ENCODE data around the gene SLC25A38.
"Not testable (repeated sequence)": the region's sequence is repeated elsewhere in the genome, so short reads cannot be mapped to it uniquely, and the experiment has no call there.

SLC25A38 gene

DNA sequence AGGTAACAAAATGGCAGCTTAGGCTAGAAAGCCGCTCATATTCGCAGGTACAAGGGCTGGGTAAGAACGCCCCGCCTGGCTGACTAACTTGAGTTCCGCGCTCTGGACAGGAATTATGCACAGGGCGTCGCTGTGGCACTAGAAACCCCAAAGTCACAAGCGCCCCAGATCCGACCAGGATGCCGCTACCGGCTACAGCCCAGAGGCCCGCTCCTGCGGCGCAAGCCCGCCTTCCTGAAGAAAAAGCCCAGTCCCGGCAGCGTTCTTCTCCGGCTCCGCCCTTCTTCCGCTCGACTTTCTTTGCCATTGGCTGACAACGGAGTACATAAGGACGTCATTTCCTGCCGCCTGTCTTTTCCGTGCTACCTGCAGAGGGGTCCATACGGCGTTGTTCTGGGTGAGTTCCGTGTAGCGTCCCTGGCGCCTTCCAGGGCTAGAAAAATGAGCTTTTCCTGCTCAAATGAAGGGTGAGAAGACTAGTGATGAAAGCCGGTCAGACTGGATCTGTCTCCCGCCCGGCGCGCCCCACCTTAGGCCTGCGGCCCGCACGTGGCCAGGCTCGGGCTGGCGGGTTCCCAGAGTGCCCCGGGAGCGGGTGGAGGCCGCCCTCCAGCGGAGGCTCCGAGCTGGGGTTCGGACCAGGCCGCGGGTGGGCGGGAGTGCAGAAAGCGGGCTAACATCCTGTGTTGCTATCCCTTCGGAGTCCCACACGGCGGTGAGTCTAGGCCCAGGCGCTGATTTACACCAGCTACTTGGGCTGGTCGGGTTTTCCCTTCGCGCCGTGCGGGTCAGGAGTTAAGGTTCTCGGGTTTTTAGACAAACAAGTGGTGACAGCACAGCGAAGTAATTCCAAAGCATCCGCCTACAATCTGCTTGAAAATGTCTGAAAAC, 23.4 kb downstream of the SLC25A38 start, which contains the start of gene RPSA:
Gene RPSA (plus strand): TSS at position 353 of the 891 bp plus-strand sequence. CDS start 934 bp downstream, outside the sequence.
- in situ Hi-C loops (cut with MboI; ENCODE audit: low sequenced_read_pairs), result no loop called here

DNA sequence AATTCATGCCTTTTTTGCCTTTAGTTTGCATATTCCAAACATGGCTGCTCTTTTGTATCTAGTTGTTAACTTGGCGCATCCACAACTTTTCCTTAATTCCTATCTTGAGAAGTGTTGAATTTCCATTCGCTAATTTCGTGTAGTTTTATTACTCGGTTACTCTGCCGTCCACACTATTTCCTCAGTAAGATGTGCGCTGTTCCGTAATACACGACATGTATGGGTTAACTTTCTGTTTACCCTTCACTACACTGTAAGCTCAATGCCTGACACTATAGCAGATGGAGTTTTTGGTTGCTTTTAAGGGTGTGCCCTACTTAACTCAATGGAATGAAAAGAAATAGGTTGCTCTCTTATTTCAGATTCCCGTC, 24.1 kb downstream of the SLC25A38 start:
- in situ Hi-C loops (cut with MboI; ENCODE audit: low sequenced_read_pairs), result no loop called here

DNA sequence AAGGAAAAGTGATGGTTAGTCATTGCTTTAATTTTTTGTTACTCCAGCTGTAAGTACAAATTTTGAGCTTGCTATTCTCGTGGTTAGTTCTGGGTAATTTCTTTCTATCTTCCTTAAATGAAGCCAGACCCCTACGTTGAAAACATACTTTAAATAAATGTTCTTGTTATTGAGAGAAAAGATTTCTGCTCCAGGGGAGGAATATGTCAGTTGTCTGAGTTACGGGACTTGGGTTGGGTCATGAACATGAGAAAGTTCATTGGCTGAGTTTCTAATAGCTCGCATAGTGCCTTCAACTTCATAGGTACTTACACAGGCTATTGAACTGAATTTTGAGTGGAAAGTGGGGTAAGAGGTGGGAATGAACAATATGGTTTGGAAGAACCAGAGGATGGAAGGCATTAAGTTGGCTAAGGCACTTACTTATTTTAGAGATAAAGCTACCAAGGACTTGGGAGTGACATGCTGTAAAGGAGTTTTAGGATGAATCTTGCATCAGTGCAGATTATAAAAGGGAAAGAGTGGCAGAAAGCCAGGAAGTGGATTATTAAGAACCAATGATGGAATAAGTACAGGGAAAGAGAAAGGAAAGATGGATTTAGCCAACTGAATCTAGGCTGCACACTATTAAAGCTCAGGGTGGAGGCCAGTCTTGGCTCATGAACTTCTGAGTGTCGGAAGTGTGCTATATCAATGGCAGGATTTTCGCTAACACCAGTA, 24.8 kb downstream of the SLC25A38 start:
- in situ Hi-C loops (cut with MboI; ENCODE audit: low sequenced_read_pairs), result no loop called here

DNA sequence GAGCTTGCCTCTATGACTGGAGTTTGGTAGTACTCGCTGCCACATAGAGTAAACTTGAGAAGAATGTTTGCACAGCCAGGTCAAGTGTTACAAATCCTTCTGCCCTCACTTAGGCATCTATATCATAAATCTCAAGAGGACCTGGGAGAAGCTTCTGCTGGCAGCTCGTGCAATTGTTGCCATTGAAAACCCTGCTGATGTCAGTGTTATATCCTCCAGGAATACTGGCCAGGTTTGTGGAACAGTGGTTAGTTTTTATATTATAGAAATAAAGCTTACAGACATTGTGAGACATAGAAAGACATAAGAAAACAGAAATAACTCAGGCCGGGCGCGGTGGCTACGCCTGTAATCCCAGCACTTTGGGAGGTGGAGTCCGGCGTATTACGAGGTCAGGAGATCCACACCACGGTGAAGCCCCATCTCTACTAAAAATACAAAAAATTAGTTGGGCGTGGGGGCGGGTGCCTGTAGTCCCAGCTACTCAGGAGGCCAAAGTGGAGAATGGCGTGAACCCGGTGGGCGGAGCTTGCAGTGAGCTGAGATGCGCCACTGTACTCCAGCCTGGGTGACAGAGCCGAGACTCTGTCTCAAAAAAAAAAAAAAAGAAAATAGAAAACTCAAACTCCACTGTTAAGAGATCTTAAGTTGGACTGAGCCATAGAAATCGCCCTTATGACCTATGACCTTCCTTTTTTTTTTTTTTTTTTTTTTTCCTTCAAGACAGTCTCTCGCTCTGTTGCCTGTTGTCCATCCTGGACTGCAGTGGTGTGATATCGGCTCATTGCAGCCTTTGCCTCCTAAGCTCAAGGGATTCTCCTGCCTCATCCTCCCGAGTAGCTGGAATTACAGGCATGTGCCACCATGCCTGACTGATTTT, 25.6 kb downstream of the SLC25A38 start:
- in situ Hi-C loops (cut with MboI; ENCODE audit: low sequenced_read_pairs), result no loop called here

DNA sequence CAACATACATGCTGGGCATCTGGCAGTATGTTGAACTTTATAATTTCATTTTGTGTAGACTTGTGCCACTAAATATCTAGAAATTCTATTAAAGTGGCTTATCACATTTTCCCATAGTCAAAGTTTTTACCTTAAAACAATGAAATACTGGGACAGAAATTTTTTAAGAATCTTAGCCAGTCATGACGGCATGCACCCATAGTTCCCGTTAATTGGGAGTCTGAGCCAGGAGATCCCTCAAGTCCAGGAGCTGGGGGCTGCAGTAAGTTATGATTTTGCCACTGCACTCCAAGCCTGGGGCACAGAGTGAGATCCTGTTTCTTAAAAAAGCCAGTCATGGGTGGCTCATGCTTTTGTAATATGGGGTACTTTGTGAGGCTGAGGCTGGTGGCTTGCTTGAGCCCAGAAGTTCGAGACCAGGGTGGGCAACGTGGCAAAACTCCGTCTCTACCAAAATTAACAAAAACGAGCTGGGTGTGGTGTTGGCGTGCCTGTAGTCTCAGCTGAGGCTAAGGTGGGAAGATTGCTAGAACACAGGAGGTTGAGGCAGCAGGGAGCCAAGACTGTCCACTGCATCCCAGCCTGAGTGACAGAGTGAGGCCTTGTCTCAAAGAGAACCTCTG, 26.5 kb downstream of the SLC25A38 start:
- in situ Hi-C loops (cut with MboI; ENCODE audit: low sequenced_read_pairs), result no loop called here

DNA sequence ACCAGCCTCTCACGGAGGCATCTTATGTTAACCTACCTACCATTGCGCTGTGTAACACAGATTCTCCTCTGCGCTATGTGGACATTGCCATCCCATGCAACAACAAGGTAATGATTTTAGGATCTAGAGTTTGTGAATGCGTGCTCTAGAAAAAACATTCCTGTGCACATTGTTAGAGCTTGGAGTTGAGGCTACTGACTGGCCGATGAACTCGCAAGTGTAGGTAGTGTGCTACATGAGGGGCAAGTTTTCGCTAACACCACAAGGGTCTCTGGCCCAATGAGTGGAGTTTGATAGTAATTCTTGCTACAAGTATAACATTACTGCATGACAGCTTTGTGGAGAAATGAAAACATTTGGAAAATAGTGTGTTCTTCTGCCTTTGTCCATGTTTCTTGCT, 27.7 kb downstream of the SLC25A38 start:
- in situ Hi-C loops (cut with MboI; ENCODE audit: low sequenced_read_pairs), result no loop called here

DNA sequence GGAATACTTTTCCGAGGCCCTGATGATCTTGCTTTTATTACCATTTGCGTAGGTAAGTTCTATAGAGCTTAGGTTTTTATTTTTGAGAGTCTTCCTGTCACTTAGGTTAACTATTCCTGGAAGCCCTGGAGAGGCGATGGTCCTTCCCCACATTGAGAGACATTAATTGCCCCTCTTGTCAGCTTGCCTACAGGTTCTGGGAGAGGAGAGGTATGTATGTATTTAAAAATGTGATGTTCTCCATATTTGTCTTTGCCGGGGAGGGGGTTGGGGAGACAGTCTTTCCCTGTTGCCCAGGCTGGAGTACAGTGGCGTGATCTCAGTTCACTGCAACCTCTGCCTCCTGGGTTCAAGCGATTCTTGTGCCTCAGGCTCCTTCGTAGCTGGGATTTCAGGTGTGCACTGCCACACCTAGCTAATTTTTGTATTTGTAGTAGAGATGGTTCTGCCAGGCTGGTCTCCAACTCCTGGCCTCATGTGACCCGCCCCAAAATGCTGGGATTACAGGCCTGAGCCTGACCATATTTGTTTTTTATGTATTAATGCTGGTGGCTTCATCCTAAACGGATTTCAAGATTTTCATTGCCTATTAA, 29.6 kb downstream of the SLC25A38 start:
- in situ Hi-C loops (cut with MboI; ENCODE audit: low sequenced_read_pairs), result no loop called here

DNA sequence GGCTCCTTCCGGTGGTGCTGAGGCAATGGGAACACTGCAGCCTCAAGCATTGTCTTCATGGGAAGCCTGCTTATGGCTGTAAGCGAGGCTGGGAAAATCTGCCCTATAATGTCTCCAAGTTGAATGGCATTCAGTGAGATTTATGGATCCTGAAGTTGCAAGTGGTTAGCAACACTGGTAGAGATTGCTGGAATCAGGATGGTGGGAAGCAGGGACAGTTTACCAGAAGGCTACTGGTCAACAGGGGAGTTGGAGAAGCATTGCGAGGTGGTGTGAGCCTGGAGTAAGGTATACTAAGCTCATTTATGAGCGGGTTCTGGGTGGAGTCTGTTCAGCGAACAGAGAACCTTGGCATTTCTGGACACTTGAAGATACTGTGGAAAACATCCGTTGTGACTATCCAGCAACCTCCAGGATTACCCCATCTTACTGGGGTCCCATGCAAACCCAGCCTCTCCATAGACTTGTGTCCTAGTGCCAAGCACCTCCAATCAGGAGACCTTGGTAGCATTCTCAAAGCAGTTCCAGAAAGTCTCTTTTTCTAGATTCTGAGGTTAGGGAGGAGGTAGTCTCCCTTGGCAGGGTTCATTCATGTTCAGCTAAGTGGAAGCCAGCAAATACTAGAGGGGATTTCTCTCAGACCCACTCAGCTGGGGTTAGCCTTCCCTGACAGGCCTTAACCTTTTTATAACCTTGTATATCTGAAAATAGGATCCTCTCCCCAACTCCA, 30.7 kb downstream of the SLC25A38 start:
- in situ Hi-C loops (cut with MboI; ENCODE audit: low sequenced_read_pairs), result no loop called here

DNA sequence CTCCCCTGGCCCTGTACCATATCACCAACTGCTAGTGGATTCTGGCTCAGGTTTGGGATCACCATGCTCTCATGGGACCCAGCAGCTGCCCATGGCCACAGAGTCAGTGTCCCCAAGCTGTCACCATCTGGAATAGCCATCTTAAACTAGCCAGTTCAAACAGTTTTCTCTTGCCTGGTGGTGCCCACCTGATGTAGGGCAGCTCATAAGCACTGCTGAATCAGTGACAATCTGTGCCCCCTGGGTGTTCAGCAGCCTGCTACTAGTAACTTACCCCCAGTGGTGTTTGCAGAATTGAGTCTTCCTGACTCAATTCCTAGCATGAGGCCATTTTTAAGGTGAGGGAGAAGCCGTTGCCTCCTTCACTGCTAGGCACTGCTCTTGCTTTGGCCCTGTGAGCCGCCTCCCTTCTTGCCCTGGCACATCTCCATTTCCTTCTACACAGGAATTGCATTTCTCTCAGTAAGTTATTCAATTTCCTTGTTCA, 31.3 kb downstream of the SLC25A38 start:
- in situ Hi-C loops (cut with MboI; ENCODE audit: low sequenced_read_pairs), result no loop called here

DNA sequence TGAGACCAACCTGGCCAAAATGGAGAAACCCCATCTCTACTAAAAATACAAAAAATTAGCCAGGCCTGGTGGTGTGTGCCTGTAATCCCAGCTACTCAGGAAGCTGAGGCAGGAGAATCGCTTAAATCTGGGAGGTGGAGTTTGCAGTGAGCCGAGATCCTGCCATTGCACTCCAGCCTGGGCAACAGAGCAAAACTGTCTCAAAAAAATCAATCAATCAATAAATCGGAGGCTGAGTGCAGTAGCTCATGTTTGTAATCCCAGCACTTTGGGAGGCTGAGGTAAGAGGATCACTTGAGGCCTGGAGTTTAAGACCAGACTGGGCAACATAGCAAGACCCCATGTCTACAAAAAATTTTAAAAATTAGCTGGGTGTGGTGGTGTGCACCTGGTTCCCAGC, 32.1 kb downstream of the SLC25A38 start:
- in situ Hi-C loops (cut with MboI; ENCODE audit: low sequenced_read_pairs), result not testable (repeated sequence)

DNA sequence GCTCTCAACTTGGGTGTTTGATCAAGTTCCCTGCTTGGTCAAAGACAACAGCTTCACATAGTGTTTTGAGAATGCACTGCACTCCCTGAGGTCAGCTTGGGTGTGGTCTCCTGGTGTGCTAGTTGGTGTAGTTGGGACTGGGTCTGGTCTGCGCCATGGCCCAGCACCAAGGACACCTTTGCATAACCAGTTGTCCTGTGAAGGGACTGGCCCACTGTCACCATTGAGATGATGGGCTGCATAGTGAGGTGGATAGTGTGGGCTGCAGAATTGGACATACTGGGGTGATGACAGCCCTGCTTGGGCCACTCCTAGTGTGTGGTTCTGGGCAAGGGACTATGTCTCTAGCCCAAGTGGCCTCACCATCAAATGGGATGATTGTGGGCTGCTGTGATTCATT, 32.8 kb downstream of the SLC25A38 start:
- in situ Hi-C loops (cut with MboI; ENCODE audit: low sequenced_read_pairs), result no loop called here

DNA sequence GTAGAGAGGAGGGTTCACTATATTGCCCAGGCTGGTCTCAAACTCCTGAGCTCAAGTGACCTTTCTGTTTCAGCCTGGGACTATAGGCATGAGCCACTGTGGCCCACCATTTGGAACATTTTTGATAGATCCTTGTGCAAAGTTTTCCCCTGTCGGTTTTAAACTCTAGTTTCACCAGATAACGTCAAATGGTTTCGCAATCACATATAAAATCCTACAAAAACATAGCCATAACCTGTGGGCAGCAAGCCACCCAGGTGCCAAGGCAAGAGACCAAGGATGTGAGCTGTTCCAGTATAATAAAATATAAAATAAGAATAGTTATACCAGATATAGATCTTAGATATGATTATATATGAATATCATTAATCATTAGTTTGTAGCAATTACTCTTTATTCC, 33.8 kb downstream of the SLC25A38 start:
- in situ Hi-C loops (cut with MboI; ENCODE audit: low sequenced_read_pairs), result not testable (repeated sequence)

DNA sequence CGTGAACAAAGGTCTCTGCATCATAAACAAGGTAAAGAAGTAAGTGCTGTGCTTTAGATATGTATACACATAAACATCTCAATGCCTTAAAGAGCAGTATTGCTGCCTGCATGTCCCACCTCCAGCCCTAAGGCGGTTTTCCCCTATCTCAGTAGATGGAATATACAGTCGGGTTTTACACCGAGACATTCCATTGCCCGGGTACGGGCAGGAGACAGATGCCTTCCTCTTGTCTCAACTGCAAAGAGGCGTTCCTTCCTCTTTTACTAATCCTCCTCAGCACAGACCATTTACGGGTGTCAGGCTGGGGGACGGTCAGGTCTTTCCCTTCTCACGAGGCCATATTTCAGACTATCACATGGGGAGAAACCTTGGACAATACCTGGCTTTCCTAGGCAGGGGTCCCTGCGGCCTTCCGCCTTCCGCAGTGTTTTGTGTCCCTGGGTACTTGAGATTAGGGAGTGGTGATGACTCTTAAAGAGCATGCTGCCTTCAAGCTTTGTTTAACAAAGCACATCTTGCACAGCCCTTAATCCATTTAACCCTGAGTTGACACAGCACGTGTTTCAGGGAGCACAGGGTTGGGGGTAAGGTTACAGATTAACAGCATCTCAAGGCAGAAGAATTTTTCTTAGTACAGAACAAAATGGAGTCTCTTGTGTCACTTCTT, 35.5 kb downstream of the SLC25A38 start:
- in situ Hi-C loops (cut with MboI; ENCODE audit: low sequenced_read_pairs), result not testable (repeated sequence)

DNA sequence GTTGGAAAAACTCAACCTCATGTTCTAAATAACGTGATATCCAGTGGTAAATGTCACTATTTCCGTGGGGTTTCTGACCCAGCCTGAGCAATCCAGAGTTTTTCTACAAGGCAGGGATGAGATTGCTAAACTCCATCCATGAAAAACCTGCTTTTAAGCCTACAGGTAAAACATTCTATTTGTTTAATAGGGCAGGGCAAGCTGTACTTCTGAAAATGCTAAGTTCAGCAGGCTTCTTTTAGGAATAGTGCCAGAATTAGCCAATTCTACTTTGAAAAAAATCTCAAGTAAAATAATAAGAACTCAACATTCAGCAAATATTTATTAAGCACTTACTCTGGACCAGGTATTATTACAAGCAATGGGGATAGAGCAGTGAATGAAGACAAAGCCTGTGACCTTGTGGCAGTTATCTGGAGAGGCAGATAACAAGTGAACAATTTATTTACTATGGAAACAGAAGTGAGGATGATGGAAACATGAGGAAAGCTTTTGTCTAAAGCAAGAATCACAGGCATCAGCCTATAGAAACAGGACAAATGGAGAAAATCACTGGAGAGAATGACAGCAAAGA, 36.7 kb downstream of the SLC25A38 start:
- in situ Hi-C loops (cut with MboI; ENCODE audit: low sequenced_read_pairs), result no loop called here

DNA sequence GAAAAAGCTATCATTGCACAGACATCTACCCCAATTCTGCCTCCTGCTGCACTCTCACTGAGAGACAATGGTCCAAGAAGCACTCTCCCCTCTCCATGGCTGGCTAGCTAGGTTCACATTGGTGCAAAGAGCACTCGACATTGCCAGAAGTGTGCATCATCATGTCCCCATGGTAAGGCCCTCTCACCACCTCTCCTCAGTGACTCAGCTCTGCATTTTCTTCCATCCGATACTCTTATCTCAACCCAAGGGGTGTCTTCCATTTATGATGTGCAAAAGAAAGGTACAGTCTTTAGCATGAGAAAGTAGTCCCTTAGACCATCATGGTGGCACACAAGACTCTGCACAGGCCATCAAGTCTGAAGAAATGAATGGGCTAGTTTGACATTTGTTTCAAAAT, 37.4 kb downstream of the SLC25A38 start:
- in situ Hi-C loops (cut with MboI; ENCODE audit: low sequenced_read_pairs), result no loop called here

DNA sequence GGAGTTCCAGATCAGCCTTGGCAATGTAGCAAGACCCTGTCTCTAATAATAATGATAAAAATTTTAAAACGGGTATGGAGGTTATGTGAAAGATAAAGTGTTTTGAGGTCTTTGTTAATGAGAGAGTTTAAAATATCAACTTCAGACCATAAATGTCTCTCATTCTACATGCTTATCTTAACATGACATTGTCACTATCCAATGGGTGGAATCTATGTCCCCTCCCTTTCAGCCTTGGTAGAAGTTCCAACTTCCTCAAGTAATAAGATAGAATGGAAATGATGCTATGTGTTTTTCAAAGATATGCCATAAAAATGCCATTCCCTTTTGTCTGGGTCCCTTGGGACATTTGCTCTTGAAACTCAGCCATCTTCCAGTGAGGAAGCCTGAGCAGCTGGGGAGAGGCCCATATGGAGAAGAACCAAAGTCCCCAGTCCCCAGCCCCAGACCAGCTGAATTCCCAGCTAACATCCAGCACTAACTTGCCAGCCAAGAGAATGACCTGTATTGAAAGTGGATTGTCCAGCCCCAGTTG, 40.3 kb downstream of the SLC25A38 start:
- in situ Hi-C loops (cut with MboI; ENCODE audit: low sequenced_read_pairs), result no loop called here

DNA sequence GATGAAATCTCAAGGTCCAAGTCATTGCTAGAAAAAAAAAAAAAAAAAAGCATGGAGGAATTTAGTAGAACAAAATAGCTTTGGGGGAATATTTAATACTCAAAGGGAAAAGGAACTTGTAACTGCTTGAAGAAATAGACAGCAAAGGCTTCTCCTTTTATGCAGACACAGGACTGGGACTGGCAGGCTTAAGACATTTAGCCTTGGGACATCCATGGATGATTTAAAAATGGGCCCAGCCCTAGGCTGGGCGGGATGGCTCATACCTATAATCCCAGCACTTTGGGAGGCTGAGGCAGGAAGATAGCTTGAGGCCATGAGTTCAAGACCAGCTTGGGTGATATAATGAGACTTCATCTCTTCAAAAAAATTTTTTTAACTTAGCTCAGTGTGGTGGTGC, 43.1 kb downstream of the SLC25A38 start:
- in situ Hi-C loops (cut with MboI; ENCODE audit: low sequenced_read_pairs), result no loop called here

DNA sequence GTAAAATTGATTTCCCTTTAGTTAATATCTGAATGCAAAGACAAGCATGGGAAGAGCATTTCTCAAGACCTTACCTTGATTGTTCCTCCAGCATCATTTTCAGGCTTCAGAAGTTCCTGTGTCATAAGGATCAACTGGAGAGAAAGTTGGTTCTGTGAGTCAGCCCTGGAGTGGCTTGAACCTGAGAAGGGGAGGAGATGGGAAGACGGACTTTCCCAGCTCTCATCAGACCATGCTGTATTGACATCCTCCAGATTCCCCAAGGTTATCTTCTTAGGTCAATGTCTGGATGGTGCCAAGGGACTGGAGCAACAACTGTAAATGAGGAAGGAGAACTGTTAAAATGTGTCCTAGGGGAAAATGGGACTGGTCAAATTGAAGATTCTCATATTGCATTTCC, 44.3 kb downstream of the SLC25A38 start:
- in situ Hi-C loops (cut with MboI; ENCODE audit: low sequenced_read_pairs), result no loop called here

Measured in hTERT RPE-1 (cell line).